NOMO-1 treated with dmso at 0.1 percent for 144 hours (cell line): ENCODE measurements around the gene CPNE4.
"Not testable (repeated sequence)": the region's sequence is repeated elsewhere in the genome, so short reads cannot be mapped to it uniquely, and the experiment has no call there.

Source experiments
- DNase-seq: peaks from one replicate; lab custom pipeline; 2025; ENCODE audit not compliant: unreplicated experiment; lab: John Stamatoyannopoulos, UW

The CPNE4 gene

DNA sequence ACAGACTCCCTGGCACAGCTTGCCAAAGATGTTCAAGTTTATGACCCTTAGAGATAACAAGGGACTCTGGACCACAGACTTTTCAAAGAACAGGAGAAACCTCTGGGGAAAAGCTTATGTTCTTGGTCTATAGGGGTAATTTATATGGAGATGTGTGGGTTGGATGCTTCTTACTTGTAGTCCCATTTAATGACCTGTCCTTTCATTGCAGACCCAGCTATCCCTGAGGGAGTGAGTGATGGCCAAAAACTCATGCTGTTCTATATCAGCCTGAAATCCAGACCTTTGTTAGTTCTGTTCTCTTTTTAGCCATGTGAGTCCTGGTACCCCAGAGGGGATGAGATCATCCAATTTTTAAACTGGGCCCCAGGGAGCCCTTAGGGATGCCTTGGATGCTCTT lies 488.4 kb downstream of the CPNE4 start:
- no peak for DNase-seq

DNA sequence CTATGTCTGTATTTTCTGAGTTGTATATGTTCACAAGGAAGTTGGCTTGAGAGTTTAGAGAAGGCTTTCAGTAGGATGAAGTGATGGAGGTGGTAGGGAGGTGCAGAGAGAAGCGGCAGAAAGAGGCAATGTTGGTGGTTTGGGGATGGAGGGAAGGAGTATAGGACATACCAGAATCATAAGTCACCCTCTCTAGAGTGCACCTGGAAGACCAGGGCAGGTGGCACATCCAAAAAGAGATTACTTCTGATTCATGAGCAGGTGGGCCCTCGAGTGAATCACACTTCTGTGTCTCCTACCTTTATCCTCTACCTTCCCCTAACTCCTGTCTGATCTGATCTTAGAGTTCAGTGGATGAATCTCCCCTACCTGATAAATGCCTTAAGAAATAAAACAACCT lies 490.3 kb downstream of the CPNE4 start:
- DNase-seq = no peak

DNA sequence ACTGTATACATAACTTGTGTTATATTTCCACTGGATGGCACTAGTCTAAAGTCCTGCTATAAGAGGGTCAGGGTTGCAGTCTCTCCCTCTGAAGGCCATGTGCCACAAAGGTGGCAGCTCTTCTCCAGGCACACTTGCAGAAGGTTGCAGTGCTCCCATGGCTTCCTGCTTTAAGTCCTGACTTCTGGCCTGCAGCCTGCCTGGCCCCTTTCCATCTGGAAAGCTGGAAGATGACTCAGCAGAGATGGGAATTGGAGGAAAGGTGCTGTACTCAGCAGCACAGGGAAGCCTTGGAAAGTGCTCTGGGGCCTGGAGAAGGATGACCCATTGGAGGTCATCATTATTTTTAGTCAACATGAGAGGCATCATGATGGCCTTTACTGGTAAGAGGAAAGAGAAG lies 491.1 kb downstream of the CPNE4 start:
- no peak for DNase-seq

DNA sequence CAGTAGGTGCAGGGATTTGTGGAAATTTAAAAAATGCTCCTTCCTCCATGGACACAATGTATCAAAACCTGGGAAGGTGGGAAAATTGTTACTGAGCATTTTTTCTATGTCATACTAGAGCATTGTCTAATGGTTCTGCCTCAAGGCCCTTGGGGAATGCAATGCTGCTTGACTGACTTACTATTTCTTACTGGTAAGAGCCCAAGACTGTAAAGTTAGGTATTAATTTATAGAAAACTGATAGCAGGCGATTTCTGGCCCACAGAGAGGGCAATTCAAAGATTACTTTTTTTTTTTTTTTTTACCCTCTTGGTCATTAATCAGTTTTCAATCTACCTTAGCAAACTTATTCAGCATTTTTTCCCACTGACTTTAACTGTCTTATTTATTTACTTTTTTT lies 493.5 kb downstream of the CPNE4 start:
- no peak for DNase-seq

DNA sequence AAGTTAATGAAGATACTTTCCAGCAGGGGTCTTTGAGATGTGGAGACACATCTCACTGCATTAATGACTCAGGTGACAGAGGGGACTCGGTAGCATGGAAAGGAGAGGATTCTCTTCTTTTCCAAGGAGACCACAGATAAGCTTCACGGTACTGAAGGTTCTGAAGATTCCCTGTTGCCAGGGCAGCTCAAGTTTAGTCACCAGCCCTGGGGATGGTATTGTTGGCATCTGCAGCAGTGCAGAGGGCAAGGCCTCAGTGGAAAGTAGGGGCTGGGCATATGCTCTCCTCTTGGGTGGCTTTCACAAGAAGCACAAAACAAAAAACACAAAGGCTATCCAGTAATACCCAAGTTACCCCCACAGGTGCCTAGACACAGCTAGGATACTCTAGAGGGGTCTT lies 494.0 kb downstream of the CPNE4 start:
- DNase-seq = no peak

DNA sequence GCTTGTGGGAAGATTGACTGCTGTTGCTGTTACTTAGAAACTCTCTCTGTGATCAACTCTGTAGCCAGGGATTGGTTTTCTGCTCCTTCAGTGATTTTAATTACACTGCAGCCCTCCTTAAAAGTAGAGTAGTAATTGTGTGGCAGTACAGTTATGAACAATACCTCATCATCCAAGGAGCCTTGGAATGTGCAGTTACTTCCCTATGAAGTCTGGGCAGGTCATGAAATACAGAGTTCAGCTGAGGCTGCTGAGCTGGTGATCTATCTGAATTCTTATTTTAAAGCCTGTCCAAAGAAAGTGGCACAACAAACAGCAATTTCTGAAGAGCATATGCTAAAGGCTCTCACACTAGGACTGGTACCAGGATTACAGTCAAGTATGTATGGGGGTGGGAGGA lies 494.7 kb downstream of the CPNE4 start:
- no peak for DNase-seq

DNA sequence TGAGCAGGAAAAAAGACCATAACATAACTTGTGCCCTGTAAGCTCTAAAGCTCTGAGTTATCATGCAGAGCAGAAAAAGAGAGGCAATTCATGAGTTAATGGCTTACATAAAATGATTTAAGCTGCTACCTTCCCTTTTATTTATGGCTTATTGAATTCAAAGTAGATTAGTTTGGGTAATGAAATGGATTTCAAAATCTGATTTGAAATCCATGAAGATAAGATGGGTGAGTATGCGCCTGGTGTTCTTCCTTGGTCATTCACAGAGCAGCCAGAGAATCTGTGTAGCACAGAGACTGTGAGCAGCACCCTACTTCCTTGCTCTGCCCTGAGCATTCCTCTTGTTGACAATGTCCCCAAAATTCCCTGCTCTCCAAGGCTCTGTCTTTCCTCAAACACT lies 495.8 kb downstream of the CPNE4 start:
- no peak for DNase-seq

DNA sequence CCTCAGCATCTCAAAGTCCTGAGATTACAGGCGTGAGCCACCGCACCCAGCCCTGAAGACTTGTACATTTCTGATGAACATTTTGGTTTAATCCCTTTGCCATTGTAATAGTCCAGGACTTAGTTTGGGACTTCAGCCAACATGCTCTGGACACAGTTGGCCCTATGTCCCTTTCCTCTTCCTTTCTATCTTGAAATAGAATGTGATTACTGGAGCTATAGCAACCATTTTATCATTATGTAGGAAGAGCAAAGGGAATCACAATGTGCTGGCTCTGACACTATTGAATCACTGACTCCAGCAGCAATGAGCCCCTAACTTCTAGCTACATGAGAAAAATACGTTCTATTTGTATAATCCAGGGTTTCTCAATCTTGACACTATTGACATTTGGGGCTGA lies 497.3 kb downstream of the CPNE4 start:
- DNase-seq = no peak

DNA sequence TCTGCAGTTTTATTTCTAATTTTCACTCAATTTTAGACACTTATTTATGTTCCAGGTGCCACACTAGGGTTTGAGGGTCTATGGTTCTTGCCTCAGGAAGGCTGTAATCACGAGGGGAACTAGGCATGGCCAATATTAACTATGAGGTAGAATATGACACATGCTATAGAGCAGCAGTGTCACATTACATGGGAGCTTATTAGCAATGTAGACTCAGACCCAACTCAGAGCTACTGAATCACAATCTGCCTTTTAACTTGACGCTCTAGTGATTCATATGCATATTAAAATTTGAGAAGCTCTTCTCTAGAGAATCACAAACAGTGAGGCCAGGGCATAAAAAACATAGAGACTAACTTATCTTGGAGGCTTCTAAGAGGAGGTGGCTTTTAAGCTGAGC lies 499.2 kb downstream of the CPNE4 start:
- no peak for DNase-seq

DNA sequence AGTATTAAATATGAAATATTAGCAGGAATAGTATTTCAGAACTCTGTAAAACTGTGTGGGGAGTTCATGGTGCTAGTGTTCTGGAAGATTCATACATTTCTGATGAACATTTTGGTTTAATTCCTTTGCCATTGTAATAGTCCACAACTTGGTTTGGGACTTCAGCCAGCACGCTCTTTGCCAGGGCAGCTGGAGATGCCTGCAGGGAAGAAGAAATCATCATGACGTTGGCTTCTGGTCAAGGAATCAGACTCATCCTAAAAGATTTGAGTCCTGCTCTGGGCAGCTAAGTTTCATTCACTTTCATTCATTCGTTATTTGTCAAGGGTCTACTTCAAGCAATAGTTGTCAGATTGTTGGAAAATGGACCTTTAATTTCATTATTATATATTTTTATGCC lies 499.7 kb downstream of the CPNE4 start:
- DNase-seq = no peak

DNA sequence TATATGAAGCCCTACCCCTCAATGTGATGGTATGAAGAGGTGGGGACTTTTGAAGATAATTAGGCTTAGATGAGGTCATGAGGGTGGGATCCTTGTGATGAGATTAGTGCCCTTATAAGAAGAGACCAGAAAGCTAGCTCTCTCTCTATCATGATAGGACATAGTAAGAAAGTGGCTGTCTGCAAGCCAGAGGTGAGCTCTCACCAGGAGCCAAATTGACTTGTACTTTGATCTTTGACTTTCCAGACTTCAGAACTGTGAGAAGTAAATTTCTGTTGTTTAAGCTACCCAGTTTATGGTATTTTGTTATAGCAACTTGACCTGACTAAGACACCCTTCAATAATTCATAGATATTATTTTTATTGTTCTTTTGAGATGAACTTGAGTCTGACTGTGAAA lies 502.2 kb downstream of the CPNE4 start:
- DNase-seq = no peak

DNA sequence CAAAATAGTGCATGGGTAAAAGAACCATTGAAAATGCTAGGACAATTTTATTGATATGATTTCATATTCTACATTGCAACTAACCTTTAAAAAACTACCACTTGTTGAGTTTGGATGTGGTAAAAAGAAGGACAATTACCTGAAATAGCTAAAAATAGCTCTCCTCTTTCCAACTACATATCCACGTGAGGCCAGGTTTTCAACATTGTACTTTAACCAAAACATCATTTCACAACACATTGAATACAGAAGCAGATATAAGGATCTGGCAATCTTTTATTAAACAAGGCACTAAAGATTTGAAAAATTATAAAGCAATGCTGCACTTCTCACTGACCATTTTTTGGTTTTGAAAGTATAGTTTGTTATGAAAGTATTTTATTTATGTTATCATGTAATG lies 504.0 kb downstream of the CPNE4 start:
- DNase-seq = no peak

DNA sequence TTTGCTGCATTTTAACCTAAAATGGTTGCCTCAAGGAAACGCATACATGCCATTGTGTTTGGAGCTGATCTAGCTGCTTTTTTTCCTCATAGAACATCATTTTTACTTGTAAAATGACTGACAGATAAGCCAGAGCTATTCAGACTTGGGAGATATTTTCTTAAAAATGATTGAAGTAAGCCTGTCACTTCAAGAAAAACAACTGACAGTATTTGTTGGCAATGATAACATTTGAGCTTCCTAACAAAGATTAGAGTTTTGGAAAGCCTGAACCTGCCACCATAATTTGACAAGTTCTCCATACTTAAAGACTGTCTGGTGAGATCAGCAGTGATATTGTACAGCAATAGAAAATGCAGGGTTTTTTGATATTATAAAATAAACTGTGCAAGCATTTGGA lies 504.4 kb downstream of the CPNE4 start:
- DNase-seq = no peak

DNA sequence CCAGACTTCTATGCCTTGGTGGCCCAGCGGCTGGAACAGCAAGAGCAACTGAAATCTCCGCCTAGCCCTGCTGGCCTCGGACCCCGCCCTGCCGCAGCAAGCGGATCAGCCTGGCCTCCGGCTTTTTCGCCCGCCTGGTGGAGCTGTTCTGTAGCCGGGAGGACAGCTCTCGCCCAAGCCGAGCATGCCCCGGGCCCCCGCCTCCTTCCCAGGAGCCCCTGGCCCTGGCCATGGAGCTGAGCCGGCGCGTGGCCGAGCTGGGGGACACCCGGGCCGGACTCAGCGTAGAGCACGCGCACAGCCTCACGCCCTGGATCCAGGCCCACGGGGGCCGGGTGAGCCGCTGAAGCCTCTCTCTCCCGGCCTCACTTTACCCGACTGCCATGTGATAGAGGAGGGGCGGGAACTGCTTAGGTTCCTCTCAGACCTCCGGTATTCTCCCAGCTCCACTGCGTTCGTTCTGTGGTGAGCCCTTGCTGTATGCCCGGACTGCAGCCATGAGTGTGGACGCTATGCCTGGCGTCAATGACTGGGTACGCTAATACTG lies 507.9 kb downstream of the CPNE4 start:
- DNase-seq = no peak

DNA sequence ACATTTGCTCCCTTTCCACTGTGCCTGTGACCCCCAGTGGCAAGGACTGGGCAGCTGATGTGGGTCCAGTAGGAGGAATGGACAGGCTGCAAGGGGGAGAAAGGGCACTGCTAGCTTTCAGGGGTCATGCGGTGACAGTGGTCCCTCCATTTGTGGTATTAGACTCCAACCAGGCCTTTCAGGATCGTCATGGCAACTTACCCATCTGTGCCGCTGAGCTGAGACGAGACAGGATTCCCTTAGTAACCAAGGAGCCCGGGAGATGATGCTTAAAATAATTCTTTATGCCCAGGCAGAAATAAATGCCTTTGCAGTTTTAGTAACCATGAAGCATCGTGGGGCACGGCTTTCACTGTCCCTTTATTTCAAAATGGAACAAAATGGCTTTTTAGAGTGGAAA lies 516.1 kb downstream of the CPNE4 start:
- DNase-seq = no peak

DNA sequence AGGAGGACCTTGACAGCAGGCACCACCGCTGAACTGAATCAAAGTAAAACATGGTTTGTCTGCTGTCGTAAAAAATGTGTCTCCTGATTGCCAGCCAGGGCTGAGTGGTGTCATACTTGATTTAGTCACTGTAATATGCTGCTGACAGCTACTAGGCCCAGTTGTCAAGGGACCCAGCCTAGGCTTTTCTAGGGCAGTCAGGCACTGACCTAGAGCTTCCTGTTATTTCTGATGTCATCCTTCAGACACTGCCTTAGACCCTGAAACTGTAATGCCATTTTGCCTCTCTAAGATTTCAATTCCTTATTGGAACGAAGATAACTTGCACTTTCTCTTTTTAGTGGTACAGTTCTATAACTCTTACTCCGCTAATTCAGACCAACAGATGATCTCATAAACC lies 529.4 kb downstream of the CPNE4 start:
- DNase-seq = no peak

DNA sequence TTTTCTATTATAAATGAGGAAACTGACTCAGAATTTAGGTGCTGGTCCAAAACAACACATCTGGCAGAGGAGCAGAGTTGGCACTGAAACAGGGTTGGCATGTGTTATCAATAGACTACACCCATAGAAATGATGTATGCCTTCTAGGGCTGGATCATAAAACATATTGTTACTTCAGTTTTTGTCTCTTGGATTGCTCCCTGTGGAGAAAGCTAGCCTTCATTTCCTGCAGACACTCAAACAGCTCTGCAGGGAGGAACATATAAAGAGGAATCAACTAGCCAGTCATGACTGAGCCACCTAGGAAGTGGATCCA lies 531.5 kb downstream of the CPNE4 start:
- no peak for DNase-seq

DNA sequence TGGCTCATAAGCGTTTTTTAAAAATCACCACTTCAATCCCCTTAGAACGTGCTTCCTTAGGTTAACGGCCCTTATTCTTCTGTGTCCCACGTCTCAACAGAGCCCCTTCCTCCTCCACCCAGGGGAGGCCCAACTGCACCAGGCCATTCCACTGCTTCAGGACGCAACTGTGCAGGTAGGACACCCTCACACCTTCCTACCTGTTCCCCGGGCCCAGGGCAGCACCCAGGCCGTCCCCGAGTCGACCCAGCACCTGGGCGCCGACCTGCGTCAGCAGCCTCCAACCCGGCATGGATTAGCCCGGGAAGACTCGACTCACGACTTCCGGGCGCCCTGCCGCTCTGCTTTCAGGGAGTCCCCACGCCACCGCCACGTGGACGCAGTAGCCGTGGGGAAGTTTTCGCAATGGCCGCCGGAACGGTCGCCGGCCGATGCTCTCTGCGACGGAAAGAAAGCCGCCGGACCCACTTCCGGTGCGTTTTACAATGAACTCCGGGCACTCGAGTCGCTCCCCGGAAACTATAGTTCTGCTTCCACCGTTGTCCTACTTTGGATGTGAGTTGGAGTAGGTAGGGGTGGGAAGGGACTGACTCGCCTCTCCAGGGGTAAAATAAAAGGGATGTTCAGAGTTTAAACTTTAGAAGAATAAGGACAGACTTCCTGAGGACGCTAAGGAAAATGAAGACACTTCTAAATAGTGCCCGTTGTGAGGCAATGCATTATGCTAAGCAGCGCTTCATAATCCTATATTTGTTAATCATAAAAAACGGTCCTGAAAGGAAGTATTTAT lies 532.1 kb downstream of the CPNE4 start, which contains the start of gene MRPL3:
Gene MRPL3, minus strand, starts transcription at position 442 of the 790 bp plus-strand sequence. Its CDS starts 150 bp downstream, at position 292.
- DNase-seq = peak; percentile 96

DNA sequence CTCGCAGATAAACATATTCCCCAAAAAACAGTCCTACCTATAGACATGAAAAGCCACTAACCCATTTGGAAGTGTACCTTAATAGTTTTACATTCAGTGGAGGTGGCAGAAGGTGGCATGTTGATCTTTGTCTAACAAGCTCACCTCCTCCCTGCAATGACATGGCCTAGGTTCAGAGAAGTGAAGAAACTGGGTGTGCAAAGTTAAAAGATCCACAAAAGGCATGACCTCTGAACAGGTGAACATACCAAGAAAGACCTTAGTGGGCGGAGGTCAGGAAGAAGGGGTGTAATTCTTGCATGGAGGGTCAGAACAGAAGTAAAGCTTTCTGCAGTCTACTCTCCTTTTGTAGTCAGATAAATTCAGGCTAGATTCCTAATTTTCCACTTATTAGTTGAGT lies 532.9 kb downstream of the CPNE4 start:
- no peak for DNase-seq

DNA sequence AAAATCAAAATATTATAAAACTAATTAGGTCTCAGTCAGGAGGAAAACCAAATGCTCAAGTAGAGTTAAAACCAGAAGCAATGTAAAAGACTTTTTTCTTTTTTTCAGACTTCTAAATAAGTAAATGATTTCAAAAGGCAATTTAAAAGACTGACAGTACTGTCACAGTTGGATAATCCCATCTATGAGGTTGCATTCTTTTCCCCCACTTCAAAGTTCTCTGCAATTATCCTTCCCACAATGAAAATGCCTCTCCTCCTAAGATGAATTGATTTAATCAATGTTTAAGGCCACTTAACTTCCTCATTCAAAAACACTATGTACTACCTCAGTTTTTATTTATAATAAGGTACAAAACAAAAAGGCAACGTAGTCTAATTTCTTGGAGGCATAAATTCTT lies 540.1 kb downstream of the CPNE4 start:
- DNase-seq = no peak

DNA sequence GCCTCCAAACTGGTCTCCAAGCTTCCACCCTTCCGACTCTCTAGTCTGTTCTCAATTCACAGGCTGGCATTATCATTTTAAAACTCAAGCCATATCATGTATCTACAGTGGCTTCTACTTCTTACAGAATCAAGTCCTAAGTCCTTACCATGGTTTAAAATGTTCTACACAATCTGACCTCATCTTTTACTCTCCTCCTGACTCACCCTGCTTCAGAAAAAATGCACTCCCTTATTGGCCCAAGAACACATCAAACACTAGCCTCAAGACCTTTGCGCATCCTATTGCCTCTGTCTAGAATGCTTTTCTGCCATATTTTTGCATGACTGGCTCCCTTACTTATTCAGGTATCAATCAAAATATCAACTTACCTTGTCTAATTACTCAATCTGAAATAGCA lies 543.0 kb downstream of the CPNE4 start:
- no peak for DNase-seq

DNA sequence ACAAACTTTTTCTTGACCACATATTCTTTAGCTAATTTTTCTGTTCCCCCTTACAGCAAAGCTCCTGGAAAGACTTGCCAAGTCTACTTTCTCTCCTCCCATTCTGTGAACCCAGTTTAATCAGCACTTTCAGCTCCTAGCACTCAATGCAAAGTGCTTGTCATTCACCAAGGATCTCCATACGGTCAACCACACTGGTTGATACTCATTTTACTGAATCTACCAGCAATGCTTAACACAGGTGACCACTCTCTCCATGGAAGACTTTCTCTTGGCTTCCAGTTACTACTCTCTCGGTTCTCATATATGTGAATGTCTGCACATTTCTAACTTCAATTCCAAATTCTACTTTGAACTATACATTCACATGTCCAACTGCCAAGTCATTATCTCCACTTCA lies 543.7 kb downstream of the CPNE4 start:
- no peak for DNase-seq

DNA sequence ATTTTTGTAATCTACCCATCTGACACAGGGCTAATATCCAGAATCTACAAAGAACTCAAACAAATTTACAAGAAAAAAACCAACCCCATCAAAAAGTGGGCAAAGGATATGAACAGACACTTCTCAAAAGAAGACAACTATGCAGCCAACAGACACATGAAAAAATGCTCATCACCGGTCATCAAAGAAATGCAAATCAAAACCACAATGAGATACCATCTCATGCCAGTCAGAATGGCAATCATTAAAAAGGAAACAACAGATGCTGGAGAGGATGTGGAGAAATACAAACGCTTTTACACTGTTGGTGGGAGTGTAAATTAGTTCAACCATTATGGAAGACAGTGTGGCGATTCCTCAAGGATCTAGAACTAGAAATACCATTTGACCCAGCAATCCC lies 548.3 kb downstream of the CPNE4 start:
- DNase-seq = not testable (repeated sequence)
